ENCODE measurements around the gene SMIM5. TPM values are rescaled to one million over a fixed set of nuclear protein-coding genes. Genes with fewer than 3 reads are reported as not detected.

SMIM5 gene
- polyA plus RNA-seq, 3 donors, result 3.7 to 5.4 (median 4.3) TPM

DNA sequence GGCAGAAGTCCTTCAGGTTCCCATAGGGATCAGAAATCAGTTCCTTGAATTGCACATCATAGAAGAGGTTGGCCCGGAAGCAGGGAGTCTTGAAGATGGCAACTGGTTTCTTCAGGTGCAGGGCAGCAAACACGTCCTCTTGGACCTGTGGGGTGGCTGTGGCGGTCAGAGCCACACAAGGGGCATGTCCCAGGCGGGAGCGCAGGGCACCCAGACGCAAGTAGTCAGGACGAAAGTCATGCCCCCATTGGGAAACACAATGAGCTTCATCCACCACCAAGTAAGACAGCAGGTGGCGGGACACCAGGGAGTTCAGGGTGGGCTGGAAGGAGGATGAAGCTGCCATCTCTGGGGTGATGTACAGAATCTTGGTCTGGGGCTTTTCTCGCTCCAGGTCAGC lies 29.3 kb downstream of the SMIM5 start:
- no peak for DNase-seq (ENCODE audit: low read depth in 3 of 3, low spot score in 2 of 3)

DNA sequence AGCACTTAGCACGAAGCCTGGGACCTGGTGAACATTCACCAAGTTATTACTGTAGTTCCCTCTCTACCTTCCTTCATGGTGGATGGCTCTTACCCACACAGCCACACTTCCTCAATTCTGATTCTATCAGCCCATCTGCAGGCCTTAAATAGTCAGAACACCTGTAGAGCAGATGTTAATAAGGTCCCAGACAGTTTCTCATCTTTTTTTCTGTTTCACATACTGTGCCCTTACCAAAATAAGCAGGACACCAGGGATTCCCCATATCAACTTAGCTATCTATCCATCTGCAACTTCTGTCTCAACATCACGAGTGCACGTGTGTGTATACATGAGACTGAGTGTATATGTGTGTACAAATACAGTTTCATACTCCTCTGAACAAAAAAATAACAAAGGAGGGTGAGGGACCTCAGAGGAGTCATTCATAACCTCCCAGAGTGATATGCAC lies 30.9 kb downstream of the SMIM5 start:
- DNase-seq (ENCODE audit: low read depth in 3 of 3, low spot score in 2 of 3), result no peak

DNA sequence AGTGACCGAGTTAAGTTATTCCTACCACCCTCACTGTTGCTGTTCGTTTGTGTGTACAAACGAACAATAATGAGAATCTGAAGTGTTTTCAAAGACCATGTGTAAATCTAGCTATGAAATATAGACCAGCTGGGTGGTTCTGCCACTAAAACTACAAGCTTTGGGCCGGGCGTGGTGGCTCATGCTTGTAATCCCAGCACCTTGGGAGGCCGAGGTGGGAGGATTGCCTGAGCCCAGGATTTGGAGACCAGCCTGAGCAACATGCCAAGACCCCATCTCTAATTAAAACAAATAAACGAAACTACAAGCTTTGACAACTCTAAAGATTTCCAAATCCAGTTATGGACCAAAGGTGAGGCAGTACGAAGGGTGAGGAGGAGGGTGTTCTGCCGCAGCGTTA lies 32.7 kb downstream of the SMIM5 start:
- no peak for DNase-seq (ENCODE audit: low read depth in 3 of 3, low spot score in 2 of 3)

DNA sequence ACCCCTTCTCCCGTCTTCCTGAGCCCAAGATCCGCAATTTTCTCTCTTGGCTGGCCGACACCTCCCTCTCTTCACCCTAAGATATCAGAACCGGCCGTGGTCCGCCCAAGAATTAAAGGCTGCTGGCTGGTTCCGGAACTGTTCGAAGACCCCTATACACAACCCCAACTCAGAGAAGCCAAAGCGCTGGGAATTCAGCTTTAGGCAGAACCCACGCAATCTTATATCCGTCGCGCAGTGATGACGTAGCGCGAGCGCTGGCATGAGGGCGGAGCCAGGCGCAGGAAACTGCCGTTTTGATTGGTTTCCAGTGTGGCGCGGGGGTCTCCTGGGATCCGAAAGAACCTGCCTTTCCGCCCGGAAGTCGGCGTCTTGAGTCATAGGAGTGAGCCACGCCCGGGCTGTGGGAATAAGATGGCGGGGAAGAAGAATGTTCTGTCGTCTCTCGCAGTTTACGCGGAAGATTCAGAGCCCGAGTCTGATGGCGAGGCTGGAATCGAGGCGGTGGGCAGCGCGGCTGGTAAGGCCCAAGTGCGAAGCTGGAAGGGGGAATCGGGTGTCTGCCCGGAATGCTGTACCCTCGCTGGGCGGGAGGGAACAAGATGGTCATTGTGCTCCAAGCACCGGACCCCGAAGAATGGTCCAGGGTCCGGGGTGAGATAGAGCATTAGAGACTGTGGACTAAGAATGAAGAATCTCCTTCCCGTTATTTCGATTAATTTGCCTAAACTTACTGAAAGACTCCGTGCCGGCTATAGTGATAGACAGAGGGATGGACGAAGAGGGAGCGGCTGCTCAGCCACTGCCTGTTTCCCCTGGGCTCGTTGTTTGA lies 33.9 kb downstream of the SMIM5 start, which contains the start of the genes RECQL5 and SAP30BP:
Gene RECQL5 (minus strand): TSS at position 196 of the 832 bp plus-strand sequence. CDS start 597 bp downstream, outside the sequence.
Gene SAP30BP (plus strand): TSS at position 380 of the 832 bp plus-strand sequence. CDS start 35 bp downstream, at position 415.
- peak; percentile 97 to 98 (median 97) for DNase-seq (ENCODE audit: low read depth in 3 of 3, low spot score in 2 of 3)

DNA sequence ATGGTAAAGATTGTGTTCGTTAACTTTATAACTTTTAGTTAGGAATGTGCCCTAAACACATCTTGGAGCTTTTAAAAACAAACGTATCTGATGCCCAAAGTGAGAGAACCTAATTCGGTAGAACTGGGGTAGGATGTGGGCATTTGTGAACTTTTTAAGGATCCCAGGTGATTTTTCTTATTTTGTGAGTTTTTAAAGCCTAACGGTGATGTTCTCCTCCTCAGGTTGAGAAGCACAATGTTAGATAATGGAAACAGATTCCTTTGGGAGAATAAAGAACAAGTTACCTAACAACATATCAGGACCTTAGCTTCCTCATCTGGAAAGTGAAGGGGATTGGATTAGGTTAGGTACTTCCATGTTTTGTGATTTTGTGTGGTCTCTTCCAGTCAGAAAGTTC lies 34.6 kb downstream of the SMIM5 start:
- no peak for DNase-seq (ENCODE audit: low read depth in 3 of 3, low spot score in 2 of 3)

DNA sequence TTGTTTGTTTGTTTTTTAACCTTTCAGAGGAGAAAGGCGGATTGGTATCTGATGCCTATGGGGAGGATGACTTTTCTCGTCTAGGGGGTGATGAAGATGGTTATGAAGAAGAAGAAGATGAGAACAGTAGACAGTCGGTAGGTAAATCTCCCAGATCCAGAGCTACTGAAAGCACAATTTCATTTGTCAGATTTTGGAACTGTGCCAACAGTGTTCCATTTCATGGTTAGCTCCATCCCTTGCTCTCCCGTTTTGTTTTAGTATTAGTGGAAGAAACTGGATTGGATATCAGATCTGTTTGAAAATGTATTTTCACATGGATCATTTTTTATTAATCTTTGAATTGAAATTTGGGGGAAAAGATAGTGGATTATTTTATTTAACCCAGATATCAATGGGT lies 35.3 kb downstream of the SMIM5 start:
- no peak for DNase-seq (ENCODE audit: low read depth in 3 of 3, low spot score in 2 of 3)

DNA sequence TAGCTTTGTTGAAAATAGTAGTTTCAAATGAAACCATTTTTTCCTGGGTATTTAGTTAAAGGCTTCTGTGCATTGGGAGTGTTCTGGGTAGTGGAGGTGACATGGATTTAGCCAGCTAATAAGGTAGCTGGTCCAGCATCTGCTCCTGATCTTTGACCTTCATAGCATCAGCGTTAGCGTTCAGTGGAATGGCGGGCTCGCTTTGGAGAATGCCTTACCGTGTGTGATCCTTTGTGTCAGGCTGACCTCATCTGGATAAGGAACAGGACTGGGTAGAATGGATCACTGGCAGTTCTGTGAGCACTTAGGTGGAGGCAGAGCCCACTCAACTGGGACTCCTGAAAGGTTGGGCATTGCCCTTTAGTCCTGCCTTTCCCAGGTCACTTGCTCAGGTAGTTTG lies 37.6 kb downstream of the SMIM5 start:
- DNase-seq (ENCODE audit: low read depth in 3 of 3, low spot score in 2 of 3), result no peak

DNA sequence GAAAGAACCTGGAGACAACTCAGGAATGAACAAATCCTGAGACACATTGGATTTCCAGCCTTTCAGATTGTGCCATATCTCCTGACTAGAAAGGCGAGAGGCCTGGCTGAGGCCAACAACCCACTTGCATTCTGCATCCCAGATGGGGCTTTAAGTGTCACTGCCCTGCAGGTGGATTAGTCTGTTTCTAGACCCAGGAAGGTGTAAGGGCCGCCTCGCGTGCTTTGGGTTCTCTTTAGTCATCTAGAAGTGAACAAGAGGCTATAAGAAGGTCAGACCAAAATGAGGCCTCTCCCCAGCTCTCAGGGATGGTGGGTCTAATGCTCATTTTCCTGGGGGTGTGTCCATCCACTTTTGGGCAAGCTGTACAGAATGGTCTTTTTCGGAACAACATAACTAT lies 38.8 kb downstream of the SMIM5 start:
- DNase-seq (ENCODE audit: low read depth in 3 of 3, low spot score in 2 of 3), result no peak

DNA sequence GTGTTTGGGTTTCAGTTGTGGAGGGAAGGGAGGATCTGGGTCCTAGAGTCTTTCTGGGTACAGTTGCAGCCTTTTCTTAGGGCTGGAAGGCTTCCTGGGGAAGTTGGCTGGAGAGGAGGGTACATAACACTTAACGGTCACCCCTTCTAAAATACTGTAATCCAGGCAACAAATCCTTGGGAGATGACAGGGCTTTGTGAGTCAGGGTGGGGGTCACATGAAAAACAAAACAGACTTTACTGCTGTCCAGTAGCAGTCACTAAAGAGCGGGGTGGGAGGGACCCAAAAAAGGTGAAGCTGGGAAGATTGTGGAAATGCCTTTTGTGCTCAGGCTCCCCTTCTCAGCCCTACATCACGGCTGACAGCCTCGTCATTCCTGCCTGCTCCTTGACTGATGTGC lies 40.3 kb downstream of the SMIM5 start:
- no peak for DNase-seq (ENCODE audit: low read depth in 3 of 3, low spot score in 2 of 3)

DNA sequence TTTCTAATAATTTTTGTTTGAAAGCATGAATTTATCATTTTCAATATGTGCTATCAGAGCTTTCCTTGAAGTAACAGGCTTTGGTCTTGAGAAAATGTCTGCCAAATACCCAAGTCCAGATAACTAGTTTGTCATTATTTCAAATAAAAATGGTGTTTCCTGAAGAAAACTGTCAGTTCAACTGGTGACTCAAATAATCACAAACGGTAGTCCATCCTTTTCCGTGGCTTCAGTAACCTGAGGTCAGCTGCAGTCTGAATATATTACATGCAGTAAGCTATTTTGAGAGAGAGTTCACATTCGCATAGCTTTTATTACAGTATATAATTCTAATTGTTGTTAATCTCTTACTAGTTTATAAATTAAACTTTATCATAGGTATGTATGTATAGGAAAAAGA lies 43.2 kb downstream of the SMIM5 start:
- DNase-seq (ENCODE audit: low read depth in 3 of 3, low spot score in 2 of 3), result no peak

DNA sequence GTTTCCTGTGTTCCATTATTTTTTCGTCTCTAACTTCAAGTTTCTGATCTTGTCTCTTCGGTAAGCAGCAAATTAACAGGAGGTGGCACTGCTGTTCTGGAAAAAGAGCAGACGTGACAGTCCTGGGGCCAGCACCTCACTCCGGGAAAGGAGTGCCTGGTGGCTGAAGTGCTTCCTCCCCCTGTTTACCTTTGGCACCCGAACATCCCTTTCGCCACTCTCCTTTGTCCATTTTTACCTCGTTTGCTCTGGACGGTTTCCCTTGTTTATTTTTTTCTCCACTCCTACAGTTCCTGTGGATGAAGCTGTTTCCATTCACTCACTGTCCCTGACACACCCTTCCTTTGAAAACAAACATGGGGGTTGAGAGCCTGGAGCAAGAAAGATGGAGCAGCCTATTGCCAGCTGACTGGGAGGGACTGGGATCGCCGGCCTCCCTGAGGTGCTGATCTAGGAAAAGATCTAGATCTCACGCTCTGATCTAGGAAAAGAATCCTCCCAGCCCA lies 46.5 kb downstream of the SMIM5 start:
- no peak for DNase-seq (ENCODE audit: low read depth in 3 of 3, low spot score in 2 of 3)

DNA sequence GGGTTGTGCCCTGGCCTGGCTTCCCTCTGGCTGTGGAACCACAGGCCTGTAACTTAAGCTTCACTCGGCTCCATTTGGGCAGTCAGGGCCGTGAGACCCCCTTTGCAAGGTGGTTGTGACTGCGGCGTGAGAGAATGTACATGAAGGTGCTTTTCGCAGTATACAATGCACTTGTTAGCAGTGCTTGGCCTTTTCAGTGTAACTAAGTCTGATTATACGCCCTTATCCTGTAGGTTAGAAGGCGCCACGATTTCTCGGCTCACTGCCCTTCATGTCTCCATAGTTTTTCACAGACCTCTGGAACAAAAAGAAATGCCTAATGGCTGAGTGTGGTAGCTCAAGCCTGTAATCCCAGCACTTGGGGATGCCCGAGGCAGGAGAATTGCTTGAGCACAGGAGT lies 47.2 kb downstream of the SMIM5 start:
- DNase-seq (ENCODE audit: low read depth in 3 of 3, low spot score in 2 of 3), result no peak

DNA sequence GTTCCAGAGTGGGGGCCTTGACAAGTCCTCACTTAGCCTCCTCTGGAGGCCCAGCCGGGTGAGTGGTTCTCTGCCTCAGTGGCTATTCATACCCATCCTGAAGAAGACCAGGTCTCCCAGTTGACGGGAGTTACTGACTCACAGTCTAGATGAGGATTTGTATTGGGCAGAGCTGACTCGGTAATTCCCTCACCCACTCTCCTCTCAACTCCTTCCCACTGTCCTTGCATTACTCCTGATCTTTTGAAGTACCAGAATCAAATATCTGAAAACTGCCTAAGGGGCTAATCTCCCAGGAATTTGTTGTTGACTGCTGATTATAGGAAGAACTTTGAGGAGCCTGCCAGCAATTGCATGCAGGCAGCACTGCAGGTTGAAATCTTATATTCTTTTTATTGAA lies 48.1 kb downstream of the SMIM5 start:
- DNase-seq (ENCODE audit: low read depth in 3 of 3, low spot score in 2 of 3), result no peak

DNA sequence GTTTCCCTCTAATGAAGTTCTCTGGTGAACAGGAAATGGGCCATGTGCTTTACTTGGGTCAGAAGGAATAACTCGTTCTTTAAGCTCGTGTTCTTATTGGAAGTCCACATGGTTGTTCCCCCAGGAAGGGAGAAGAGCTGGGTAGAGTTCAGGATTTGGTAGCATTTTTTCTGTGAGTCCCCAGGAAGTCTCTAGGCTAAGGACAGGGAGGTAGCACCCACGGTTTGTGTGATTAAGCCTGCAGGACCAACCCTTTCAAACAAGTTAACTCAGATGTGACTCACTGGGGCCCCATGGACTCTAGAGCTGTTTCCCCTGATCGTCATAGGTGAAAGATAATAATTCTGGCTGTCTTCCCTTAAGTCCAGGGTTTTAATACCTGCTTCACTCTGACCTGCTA lies 50.3 kb downstream of the SMIM5 start:
- no peak for DNase-seq (ENCODE audit: low read depth in 3 of 3, low spot score in 2 of 3)

DNA sequence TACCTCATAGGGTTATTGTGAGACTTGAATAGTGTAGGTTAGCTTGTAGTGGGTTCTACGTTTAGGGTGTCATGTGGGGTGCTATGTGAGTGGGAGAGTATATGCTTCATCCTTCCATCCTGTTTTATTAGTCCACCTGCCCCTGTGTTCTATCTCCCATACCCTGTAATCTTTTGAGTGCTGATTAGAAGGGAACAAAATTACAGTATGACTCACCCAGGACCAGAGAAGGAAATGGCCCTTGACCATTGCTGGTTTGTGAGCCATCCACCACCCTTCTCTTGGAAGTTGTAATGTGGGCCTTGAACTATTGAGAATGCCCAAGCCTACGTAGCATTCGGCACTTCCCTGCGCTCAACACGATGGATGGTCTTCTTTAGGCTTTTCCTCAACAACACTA lies 51.0 kb downstream of the SMIM5 start:
- DNase-seq (ENCODE audit: low read depth in 3 of 3, low spot score in 2 of 3), result no peak

DNA sequence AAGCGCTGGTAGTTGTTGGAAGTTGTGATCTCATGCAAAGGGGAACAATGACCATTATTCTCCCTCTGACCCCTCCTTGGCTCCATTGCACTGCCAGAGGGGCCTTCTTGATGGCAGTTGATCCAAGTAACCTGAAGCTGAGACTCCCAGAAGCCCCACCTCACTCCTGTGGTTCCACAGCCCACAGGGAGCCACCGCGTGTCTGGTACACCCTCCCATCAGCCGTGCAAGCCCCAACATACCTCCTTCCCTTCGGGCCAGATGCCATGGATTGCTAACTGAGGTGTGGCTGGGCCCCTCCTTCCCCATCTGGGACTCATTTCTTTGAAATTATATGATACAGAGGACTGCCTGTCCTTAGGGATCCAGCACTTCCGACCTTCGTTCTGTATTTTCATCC lies 51.7 kb downstream of the SMIM5 start:
- DNase-seq (ENCODE audit: low read depth in 3 of 3, low spot score in 2 of 3), result no peak

DNA sequence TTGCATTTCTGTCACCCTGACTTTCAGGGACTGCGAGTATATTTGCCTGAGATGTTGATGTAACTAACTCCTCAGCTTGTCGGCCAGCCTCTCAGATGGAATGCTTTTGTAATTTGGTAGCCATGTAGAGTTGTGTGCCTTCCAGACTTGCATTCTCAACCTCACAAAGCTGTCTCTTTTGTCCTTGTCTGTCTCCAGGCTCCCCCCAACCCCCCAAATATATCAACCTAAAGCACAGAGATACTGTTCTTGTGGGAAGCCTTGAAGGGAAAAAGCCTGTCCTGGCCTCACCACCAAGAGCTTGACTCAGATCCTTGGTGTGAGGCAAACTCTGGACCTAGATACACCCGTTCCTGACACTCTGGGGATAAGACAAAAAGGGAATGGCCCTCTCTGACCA lies 52.3 kb downstream of the SMIM5 start:
- DNase-seq (ENCODE audit: low read depth in 3 of 3, low spot score in 2 of 3), result no peak

DNA sequence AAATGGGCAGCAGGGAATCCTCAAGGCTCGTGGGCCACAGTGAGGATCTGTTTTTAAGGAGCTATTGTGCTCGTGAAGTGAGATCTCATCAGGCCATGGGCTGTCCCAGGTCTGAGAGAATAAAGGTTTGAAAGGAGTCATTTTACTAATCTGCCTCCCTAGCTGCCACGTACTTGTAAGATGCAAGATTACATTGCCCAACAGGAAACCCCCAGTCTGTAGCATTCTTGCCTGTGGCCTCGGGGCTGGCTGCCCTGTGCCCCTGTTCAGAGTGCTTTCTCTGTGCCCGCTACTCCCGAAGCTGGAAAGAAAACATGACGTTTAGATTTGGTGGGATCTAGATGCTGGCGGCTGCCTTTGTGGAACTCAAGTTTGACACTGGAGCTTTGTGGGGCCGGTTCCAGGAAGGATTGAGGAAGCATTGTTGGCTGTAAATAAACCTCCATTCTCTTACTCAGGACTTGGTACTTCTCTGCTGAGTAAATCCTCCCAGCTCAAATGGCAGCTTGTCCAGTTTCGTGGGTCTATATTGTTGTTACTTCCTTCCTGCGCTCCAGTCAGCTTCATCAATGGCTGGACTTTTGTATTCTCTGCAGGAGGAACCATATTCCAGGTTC lies 55.1 kb downstream of the SMIM5 start:
- DNase-seq (ENCODE audit: low read depth in 3 of 3, low spot score in 2 of 3), result no peak

DNA sequence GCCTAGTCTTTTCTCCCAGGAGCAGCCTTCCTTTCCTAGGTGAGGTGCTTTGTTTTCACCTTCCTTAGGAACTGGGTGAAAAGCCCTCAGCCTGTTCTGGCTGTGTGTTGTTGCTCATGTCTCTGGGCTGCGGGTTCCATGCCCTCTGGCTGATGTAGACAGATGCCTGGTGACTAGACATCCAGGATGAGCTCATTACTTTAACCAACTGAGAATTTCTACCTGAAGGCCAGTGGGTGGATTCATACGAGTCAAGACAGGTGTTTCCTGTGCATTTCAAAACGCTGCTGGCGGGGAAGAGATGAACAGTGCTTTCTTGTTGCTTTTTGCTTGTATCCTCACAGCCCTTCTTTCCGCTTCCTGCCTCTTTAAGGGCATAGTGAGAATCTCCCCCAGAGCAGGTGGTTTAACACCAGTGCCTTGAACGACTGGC lies 56.2 kb downstream of the SMIM5 start:
- DNase-seq (ENCODE audit: low read depth in 3 of 3, low spot score in 2 of 3), result no peak

Data from right renal cortex interstitium (tissue), 3 donors.